Neural progenitor cell (in vitro differentiated cells): ENCODE data around the gene LGALS3BP. TPM values are rescaled to one million over a fixed set of nuclear protein-coding genes. Genes with fewer than 3 reads are reported as not detected.

ENCODE experiments used
- DNase-seq: peaks from one replicate; pipeline ENCODE4 v3.0.0-alpha.2; 2016; ENCODE audit warnings: low spot score
- H2AFZ ChIP-seq: fragments of 200-600 bp; sonication (generic); replicated peaks from 2 replicates; pipeline ENCODE4 v1.6.1; 2016; ENCODE audit warnings: antibody characterized with exemption
- H3F3A ChIP-seq: fragments of 200-600 bp; sonication (generic); 2 replicates; pipeline ENCODE4 v1.6.1; 2016; ENCODE audit warnings: antibody characterized with exemption, low read depth
- H3K27ac ChIP-seq: fragments of 200-600 bp; sonication (generic); 2 replicates; pipeline ENCODE4 v1.5.1; 2016; ENCODE audit warnings: mild to moderate bottlenecking
- H3K27me3 ChIP-seq: fragments of 200-600 bp; sonication (generic); 2 replicates; pipeline ENCODE4 v1.6.1; 2016; ENCODE audit warnings: mild to moderate bottlenecking, moderate library complexity
- H3K36me3 ChIP-seq: fragments of 200-600 bp; sonication (generic); 2 replicates; pipeline ENCODE4 v1.5.1; 2016
- H3K4me1 ChIP-seq: fragments of 200-600 bp; sonication (generic); 2 replicates; pipeline ENCODE4 v1.6.1; 2016; ENCODE audit warnings: mixed run types
- H3K4me2 ChIP-seq: fragments of 200-600 bp; sonication (generic); 2 replicates; pipeline ENCODE4 v1.6.1; 2016
- H3K4me3 ChIP-seq: fragments of 200-600 bp; sonication (generic); 2 replicates; pipeline ENCODE4 v1.5.1; 2016
- H3K79me2 ChIP-seq: fragments of 200-600 bp; sonication (generic); 2 replicates; pipeline ENCODE4 v1.6.1; 2016; ENCODE audit warnings: low read depth
- H3K9ac ChIP-seq: fragments of 200-600 bp; sonication (generic); 2 replicates; pipeline ENCODE4 v1.6.1; 2016
- H3K9me3 ChIP-seq: fragments of 200-600 bp; sonication (generic); 2 replicates; pipeline ENCODE4 v1.5.1; 2016; ENCODE audit warnings: low read depth
- H4K20me1 ChIP-seq: fragments of 200-600 bp; sonication (generic); 2 replicates; pipeline ENCODE4 v1.6.1; 2016; ENCODE audit warnings: low read depth
- H3K27ac Mint-ChIP-seq: 3 replicates; pipeline ENCODE4 v1.8.0; 2021; ENCODE audit warnings: mixed read lengths
- H3K27me3 Mint-ChIP-seq: 2 replicates; pipeline ENCODE4 v1.8.0; 2022; ENCODE audit warnings: low read depth, mild to moderate bottlenecking, inconsistent platforms, moderate library complexity, mixed read lengths; ENCODE audit not compliant: insufficient read depth
- H3K36me3 Mint-ChIP-seq: 3 replicates; pipeline ENCODE4 v1.8.0; 2021; ENCODE audit warnings: mixed read lengths
- H3K4me1 Mint-ChIP-seq: 3 replicates; pipeline ENCODE4 v1.8.0; 2021; ENCODE audit warnings: mixed read lengths
- H3K4me3 Mint-ChIP-seq: 3 replicates; pipeline ENCODE4 v1.8.0; 2021; ENCODE audit warnings: mild to moderate bottlenecking, moderate library complexity, mixed read lengths
- H3K9me3 Mint-ChIP-seq: 3 replicates; pipeline ENCODE4 v1.8.0; 2020; ENCODE audit warnings: mixed read lengths
- CTCF ChIP-seq: fragments of 200-600 bp; sonication (generic); IDR thresholded peaks from 2 replicates; pipeline ENCODE4 v1.5.1; 2017; ENCODE audit warnings: antibody characterized with exemption, mild to moderate bottlenecking
- EZH2 ChIP-seq: fragments of 200-600 bp; sonication (generic); IDR thresholded peaks from 2 replicates; pipeline ENCODE4 v1.6.1; 2017; ENCODE audit warnings: antibody characterized with exemption, mild to moderate bottlenecking, moderate library complexity
- EZH2phosphoT487 ChIP-seq: fragments of 200-600 bp; sonication (generic); IDR thresholded peaks from 2 replicates; pipeline ENCODE4 v1.6.1; 2017; ENCODE audit warnings: antibody characterized with exemption
- total RNA-seq: library from RNA; depleted of rRNA; stranded (reverse); fragments of >200 nt; gene quantifications from 2 replicates; pipeline ENCODE4 v1.2.3, GENCODE V29; 2015; ENCODE audit warnings: low replicate concordance

Gene LGALS3BP
- total RNA-seq, 1 donor from 2014 or later: 17.5 TPM

- no peak overlapping the region for H3K9ac ChIP-seq
- H4K20me1 ChIP-seq: no peaks in the 10 kb centered on the region
- H3K9me3 Mint-ChIP-seq: peaks cover 17% of the 10 kb centered on the region
- peaks cover 4% of the 10 kb centered on the region for H3K4me1 ChIP-seq
- no peaks in the 10 kb centered on the region for H3K9me3 ChIP-seq
- H3K36me3 ChIP-seq: no peaks in the 10 kb centered on the region
- DNase-seq: no peak
- H3K27ac Mint-ChIP-seq: peak overlapping the region; percentile 82
- H3K4me2 ChIP-seq: no peak overlapping the region
- H3K4me1 Mint-ChIP-seq: peaks cover 67% of the 10 kb centered on the region
- H3F3A ChIP-seq: no peaks in the 10 kb centered on the region
- TF ChIP-seq EZH2 (no peak), CTCF (no peak), EZH2phosphoT487 (no peak)
- H2AFZ ChIP-seq: no peak overlapping the region
- H3K27ac ChIP-seq: no peak overlapping the region
- no peaks in the 10 kb centered on the region for H3K27me3 ChIP-seq
- H3K4me3 Mint-ChIP-seq: peak overlapping the region; percentile 67
- H3K79me2 ChIP-seq: no peaks in the 10 kb centered on the region
- H3K36me3 Mint-ChIP-seq: peaks cover 4% of the 10 kb centered on the region
- H3K4me3 ChIP-seq: no peak overlapping the region
- peaks cover 21% of the 10 kb centered on the region for H3K27me3 Mint-ChIP-seq
Observed at GRCh38 chr17:78954684-78955083, 25.0 kb downstream of the LGALS3BP start.

- H3K9me3 Mint-ChIP-seq: peaks cover 21% of the 10 kb centered on the region
- Histone ChIP-seq H3K4me2 (no peak overlapping the region), H3F3A (no peaks in the 10 kb centered on the region), H2AFZ (no peak overlapping the region), H4K20me1 (no peaks in the 10 kb centered on the region), H3K27ac (no peak overlapping the region), H3K9me3 (no peaks in the 10 kb centered on the region), H3K79me2 (no peaks in the 10 kb centered on the region), H3K9ac (no peak overlapping the region), H3K27me3 (no peaks in the 10 kb centered on the region), H3K4me3 (no peak overlapping the region), H3K4me1 (peaks cover 4% of the 10 kb centered on the region), H3K36me3 (no peaks in the 10 kb centered on the region)
- peak overlapping the region; percentile 88 for H3K27ac Mint-ChIP-seq
- peaks cover 63% of the 10 kb centered on the region for H3K4me1 Mint-ChIP-seq
- TF ChIP-seq EZH2phosphoT487 (no peak), EZH2 (no peak), CTCF (no peak)
- DNase-seq: peak; percentile 54
- H3K36me3 Mint-ChIP-seq: peaks cover 4% of the 10 kb centered on the region
- H3K27me3 Mint-ChIP-seq: peaks cover 21% of the 10 kb centered on the region
- H3K4me3 Mint-ChIP-seq: peak overlapping the region; percentile 77
Observed at GRCh38 chr17:78953356-78954350, 26.1 kb downstream of the LGALS3BP start.

- H3K27ac ChIP-seq: no peak overlapping the region
- TF ChIP-seq CTCF (no peak), EZH2phosphoT487 (no peak), EZH2 (no peak)
- Mint-ChIP-seq H3K27ac (peak overlapping the region; percentile 50), H3K36me3 (peaks cover 4% of the 10 kb centered on the region), H3K27me3 (peaks cover 22% of the 10 kb centered on the region), H3K9me3 (peaks cover 21% of the 10 kb centered on the region), H3K4me3 (no peak overlapping the region), H3K4me1 (peaks cover 65% of the 10 kb centered on the region)
- no peak overlapping the region for H3K4me3 ChIP-seq
- no peak overlapping the region for H3K4me2 ChIP-seq
- H3K9ac ChIP-seq: no peak overlapping the region
- no peak overlapping the region for H2AFZ ChIP-seq
- no peaks in the 10 kb centered on the region for H3K27me3 ChIP-seq
- H3K4me1 ChIP-seq: peaks cover 4% of the 10 kb centered on the region
- no peaks in the 10 kb centered on the region for H3K36me3 ChIP-seq
- no peaks in the 10 kb centered on the region for H3K9me3 ChIP-seq
- no peak for DNase-seq
- H3F3A ChIP-seq: no peaks in the 10 kb centered on the region
- no peaks in the 10 kb centered on the region for H3K79me2 ChIP-seq
- H4K20me1 ChIP-seq: no peaks in the 10 kb centered on the region
Observed at GRCh38 chr17:78952706-78953105, 27.0 kb downstream of the LGALS3BP start.
